Keratinocyte (primary cell): ENCODE data around the gene SLC31A2.

Source experiments
- EZH2 ChIP-seq: IDR thresholded peaks from one replicate; pipeline ENCODE4 v1.6.1; 2012; ENCODE audit warnings: inconsistent platforms, mild to moderate bottlenecking, low read length, moderate library complexity
- TF ChIP-seq, protein P1 (sequence below), 3 experiments: IDR thresholded peaks in 1 of 3; conservative IDR thresholded peaks in 1 of 3; optimal IDR thresholded peaks in 1 of 3; 2 replicates in 2 of 3; 3 replicates in 1 of 3; pipeline versions ENCODE3 to v1.5.1; 2011; ENCODE audit warnings: low read length in 3 of 3, mild to moderate bottlenecking in 3 of 3, moderate library complexity in 2 of 3, control low read depth in 1 of 3, inconsistent platforms in 1 of 3; ENCODE audit not compliant: insufficient read depth in 2 of 3; ENCODE audit errors: extremely low read depth in 1 of 3

DNA sequence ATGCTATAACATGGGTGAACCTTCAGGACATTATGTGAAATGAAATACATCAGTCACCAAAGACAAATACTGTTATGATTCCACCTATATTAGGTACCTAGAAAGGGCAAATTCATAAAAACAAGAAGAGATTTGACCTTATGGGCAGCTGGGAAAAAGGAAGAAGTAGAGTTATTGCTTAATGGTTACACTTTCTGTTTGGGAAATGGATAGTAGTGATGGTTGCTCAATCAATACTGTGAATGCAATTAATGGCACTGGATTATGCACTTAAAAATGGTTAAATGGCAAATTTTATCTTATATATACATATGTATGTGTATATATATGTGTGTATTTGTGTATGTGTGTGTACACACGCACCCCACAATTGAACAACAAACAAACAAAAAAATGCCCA is 55.1 kb downstream of the SLC31A2 start:
- TF ChIP-seq, protein P1, sequence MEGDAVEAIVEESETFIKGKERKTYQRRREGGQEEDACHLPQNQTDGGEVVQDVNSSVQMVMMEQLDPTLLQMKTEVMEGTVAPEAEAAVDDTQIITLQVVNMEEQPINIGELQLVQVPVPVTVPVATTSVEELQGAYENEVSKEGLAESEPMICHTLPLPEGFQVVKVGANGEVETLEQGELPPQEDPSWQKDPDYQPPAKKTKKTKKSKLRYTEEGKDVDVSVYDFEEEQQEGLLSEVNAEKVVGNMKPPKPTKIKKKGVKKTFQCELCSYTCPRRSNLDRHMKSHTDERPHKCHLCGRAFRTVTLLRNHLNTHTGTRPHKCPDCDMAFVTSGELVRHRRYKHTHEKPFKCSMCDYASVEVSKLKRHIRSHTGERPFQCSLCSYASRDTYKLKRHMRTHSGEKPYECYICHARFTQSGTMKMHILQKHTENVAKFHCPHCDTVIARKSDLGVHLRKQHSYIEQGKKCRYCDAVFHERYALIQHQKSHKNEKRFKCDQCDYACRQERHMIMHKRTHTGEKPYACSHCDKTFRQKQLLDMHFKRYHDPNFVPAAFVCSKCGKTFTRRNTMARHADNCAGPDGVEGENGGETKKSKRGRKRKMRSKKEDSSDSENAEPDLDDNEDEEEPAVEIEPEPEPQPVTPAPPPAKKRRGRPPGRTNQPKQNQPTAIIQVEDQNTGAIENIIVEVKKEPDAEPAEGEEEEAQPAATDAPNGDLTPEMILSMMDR (optimal IDR thresholded peaks at IDR 0.05 in 1 of 3, IDR thresholded peaks at IDR 0.05 in 1 of 3, conservative IDR thresholded peaks at IDR 0.05 in 1 of 3; ENCODE audit: extremely low read depth in 1 of 3, insufficient read depth in 2 of 3, low read length in 3 of 3), result no peak
- no peak for TF ChIP-seq EZH2
